Measurements from ENCODE around the gene PMFBP1.

- TF ChIP-seq CTCF (IDR thresholded peaks at IDR 0.05) (no peak), POLR2A (IDR thresholded peaks at IDR 0.05) (no peak)
These were observed 98.3 kb downstream of the PMFBP1 start for GRCh38 chr16:72073560-72074230.
